Measurements from ENCODE around the gene C19orf81.

The C19orf81 gene

DNA sequence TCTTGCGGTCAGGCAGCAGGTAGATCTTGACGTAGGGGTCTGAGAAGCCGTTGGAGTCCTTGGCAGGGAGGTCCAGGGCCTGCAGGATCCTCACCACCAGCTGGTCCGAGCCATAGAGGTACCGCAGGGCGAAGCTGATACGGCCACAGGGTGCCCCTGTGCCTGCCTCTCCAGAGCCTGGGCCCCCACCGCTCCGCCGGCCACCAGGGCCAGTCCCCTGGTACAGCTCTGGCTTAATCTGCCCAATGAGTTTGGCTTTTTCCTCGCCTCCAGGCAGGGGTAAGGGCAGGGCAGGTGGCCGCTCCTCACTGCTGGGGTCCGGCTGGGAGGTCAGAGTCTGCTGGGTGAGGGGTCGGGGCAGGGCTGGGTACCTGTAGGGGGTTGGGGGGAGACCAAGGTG lies 19.4 kb upstream of the C19orf81 start:
- no peak for DNase-seq

- no peak for DNase-seq
Measured at GRCh38 chr19:50632151-50632835, 17.0 kb upstream of the C19orf81 start.

DNA sequence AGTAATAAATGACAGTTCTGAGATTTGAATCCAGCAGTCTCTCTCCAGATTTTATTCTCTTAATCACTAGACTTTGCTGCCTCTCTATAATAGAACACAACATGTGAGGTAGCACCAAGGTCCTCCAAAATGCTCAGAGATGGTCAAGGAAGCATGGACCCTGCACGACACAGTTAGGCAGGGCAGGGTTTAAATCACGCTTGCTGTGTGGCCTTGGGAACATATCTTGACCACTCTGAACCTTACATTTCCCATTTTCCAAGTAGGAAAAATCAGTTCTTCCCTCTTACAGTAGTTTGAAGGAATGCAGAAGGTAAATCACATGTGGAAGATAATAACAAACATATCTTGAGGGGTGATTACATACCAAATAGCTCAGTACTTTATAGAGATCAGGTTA lies 15.9 kb upstream of the C19orf81 start:
- DNase-seq, result no peak

DNA sequence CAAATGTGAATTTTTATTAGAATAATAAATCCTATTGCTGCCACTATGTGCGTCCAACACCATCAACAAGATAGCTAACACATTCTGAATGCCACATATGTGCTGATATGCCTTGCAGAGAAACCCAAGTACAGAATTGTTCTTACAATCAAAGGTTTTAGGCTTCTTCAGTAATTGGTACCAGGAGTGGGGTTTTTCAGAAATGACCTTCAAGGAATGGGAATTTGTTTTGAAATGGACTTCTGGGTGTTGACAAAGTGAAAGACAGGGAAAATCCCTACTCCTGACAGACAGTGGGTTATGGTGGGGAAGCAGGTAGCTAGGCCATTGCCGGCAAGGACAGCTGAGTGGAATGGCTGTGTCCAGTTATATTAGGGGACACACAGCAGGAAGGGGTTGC lies 15.3 kb upstream of the C19orf81 start:
- no peak for DNase-seq

GRCh38 chr19:50636317-50637085 lies 12.7 kb upstream of the C19orf81 start:
- no peak for DNase-seq

DNA sequence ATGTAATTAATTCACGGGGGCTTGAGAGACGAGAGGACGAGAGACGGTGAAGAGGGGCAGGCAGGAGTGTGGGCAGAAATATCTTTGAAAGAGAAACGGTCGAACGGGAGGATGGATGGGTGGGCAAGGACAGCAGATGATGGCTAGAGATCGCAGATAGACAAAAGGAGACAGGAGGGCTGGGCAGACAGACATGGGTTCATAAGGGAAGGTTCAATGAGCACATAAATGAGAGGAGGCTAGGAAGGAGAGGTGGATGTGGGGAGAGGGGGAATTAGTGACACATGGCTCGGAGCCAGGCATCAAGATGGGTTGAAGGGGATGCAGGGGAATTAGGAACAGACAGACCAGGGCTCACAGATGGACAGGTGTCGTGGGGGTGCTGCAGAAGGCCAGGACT lies 10.6 kb upstream of the C19orf81 start:
- no peak for DNase-seq

DNA sequence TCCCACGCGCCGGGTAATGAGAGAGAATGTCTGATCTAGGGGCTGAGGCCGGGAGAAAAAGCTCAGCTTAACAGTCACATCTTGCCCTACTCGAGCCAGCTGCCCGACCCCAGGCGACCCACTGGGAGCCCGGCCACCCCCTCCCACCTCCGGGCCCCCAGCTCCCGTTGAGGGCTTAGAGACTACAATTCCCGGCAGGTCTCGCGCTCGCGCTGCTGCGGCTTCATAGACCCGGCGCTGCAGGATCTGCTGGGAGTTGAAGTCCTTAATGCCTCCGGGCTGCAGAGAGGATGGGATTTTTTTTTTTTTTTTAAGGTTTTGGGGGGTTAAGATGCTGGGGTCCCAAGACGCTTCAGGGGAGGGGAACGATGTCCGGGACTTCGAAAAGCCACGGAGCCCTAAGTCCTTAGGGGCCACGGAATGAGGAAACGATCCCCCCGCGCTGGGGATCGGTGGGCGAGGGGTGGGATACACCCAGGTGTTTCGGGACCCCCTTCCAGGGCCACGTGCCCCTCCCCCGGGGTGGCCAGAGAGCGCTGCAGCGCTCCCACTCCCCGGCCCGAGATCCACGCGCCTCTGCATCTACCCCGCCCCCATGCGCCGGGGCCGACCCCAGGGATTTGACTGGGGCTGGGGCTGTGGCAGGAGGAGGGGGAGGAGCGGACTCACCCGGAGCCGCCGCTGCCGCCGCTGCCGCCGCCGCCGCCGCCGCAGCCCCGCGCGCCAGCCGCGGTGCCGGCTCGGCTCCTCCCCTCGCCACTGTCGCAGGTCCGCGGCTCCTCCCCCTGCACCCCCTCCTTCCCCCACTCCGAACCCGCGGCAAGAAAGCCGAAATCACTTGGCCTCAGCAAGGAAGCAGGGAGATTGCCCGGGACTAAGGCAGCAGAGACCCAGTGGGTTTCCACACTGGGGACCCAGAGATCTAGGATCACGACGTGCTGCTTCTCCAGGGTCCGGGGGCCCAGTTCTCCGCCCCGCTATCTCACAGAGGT lies 9.8 kb upstream of the C19orf81 start, which contains the start of gene SYT3:
SYT3 (minus strand) TSS at position 761 of the 992 bp plus-strand sequence. CDS start 2,470 bp downstream, outside the sequence.
- DNase-seq, result peak; percentile 34 to 57

DNA sequence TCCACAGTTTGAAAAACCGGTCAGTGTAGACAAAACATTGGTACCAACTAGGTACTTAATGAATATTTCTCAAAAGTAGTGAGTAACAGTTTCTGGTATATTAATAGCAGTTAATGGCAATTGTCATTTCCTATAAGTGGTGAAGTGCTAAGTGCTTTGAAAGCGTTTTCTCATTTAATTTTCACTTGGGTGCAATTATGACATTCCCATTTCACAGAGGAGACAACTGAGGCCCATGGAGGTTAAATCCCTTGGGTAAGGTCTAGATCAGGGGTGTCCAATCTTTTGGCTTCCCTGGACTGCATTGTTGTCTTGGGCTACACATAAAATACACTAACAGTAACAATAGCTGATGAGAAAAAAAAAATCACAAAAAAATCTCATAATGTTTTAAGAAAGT lies 8.9 kb upstream of the C19orf81 start:
- no peak for DNase-seq

- DNase-seq, result no peak
Measured at GRCh38 chr19:50644315-50644915, 4.8 kb upstream of the C19orf81 start.

DNA sequence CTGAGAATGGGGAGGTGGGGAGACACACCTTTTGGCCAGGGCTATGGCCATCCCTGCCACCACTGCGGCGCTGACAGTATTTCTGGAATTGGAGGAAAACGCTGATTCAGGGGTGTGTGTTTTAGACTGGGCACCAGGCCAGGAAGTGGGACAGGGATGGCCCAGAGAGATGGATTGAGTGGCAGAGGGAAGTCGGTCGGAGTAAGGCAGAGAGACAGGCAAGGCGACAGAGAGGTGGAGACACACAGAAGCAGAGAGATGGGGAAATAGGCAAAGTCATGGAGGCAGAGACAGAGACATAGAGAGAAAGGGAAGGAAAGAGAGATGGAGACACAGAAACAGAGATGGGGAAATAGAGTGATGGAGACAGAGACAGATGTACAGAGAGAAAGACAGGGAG lies 4.1 kb upstream of the C19orf81 start:
- no peak for DNase-seq

DNA sequence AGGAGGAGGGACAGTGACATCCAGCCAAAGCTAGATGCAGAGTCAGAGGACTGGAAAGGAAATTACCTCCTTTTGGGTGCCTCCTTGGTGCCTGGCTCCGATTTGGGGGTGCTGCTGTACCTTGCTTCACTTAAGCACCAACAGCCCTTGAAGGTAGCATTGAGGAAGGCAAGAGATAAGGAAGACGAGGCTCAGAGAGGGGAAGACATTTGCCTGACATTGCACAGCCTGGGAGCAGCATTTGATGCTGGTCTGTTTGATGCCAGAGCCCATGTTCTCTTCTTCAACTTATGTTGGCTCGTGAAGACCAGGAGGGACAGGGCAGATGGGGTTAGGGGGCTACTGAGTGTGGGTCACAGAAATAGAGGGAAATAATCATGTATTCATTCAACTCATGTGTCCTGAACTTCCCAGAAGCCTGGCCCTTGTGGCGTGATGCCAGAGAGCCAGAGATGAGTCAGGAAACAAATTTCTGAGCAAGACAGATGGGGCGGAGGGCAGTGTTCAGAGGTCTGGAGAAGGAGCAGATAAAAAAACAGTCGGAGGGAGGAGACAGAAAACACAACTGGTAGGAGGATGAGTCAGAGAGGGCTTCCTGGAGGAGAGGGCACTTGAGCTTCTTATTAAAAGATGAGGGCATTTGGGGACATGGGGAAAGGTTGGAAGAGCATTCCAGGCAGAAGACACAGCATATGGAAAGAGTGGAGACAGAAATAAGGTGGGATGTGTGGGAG lies 3.0 kb upstream of the C19orf81 start:
- no peak for DNase-seq

DNA sequence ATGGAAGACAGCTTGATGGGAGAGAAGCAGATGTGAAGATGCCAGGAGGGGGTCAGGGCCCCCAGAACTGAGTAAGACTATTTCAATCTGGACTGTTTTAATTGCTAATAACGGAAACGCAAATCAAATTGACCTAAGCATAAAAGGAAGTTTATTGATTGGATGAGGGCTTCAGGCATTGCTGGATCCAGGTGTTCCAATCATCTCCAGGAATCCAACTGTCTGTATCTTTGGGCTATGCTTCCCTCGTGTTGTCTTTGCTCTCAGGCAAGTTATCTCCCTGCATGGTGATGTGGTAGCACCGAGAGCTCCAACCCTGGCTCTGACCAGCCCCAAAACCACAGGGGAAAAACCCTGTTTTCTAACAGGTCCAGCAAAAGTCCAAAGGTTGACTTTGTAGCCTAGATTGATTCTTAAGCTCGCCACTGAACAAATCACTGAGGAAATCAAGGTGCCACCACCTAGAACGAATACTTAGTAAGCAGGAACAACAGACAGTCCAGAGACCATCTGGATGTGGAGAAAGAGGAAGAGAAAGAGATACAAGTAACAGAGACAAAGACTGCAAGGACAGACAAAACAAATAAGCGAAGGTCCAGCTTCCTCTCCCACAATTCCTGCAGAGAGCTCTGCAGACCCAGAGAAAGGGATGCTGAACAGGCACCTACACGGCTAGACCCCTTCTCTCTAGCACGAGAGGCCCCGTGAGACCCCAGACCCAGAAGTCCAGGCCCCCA lies 1.2 kb upstream of the C19orf81 start:
- DNase-seq, result no peak

GRCh38 chr19:50648659-50649058 lies 586 bp upstream of the C19orf81 start:
- no peak for DNase-seq

DNA sequence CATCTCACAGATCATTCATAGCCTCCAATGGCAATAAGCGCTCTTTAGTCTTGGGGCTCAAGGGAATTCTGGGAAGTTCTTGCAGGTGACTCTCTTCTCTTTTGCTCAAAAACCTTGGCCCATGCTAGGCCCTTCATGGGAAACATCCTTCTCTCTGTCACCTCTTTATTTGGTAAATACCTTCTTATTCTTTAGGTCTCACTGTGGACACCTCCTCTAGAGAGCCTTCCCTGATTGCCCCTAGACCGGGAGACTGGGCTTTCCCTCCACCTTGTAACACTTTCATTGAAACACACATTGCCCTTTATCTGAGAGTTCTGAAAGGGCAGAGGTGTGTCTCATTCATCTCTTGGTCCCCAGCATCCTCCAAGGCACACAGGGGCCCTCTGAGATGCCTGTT lies 1.9 kb downstream of the C19orf81 start:
- DNase-seq, result no peak

GRCh38 chr19:50652722-50653121 lies 3.5 kb downstream of the C19orf81 start:
- DNase-seq, result no peak

GRCh38 chr19:50654882-50655281 lies 5.6 kb downstream of the C19orf81 start:
- no peak for DNase-seq

GRCh38 chr19:50657222-50657669 lies 8.0 kb downstream of the C19orf81 start:
- no peak for DNase-seq

DNA sequence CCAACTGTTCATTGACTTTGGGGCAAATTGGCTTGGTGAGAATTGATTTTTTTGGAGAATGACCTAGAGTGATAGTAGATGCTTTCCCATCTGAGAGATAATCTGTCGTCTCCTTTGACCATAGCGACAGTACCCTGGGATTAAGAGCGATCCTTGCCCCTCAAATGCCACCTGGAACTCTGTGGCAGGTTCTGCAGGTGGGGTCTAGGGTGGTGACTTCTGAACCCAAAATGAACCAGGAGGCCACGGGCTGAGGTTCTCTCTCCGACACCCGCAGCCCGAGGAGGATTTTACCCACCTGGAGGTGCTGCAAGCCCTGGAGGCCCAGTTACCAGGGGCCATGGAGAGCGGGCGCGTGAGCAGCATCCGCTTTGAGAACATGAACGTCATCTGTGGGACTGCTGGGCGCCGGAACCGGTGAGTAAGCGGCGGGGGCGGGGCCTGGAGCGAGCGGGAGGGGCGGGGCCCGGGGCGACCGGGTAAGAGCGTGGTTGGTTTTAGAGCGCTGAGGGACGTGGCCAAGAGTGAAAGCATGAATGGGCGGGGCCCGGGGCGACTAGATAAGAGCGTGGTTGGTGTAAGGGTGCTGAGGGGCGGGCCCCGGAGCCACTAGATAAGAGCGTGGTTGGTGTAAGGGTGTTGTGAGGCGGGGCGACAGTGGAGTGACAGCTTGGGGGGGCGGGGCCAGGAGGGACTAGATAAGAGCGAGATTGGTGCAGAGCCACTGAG lies 8.6 kb downstream of the C19orf81 start:
- peak; percentile 81 to 91 for DNase-seq

GRCh38 chr19:50658441-50659317 lies 9.4 kb downstream of the C19orf81 start:
- DNase-seq, result peak; percentile 52 to 79

Data from stimulated activated CD4-positive, alpha-beta T cell treated with anti-CD3 and anti-CD28 coated beads, Interleukin-2, amount 100 ng/mL, for 24 hours (primary cell).